HL-60 (cell line): ENCODE results near the gene ZNF155.

Experiments used
- DNase-seq, 2 experiments: peaks; one replicate each; pipeline ENCODE4 v3.0.0-alpha.2; 2010 to 2020; ENCODE audit warnings: low read depth in 1 of 2, low spot score in 1 of 2
- H3K27ac ChIP-seq: fragments of 250-450 bp; sonication (Bioruptor Pico); replicated peaks from 2 replicates; pipeline ENCODE4 v1.5.1; 2020; ENCODE audit warnings: mild to moderate bottlenecking, moderate library complexity
- H3K27me3 ChIP-seq: fragments of 250-450 bp; sonication (Bioruptor Pico); 2 replicates; pipeline ENCODE4 v1.5.1; 2021; ENCODE audit warnings: mild to moderate bottlenecking, moderate library complexity; ENCODE audit not compliant: insufficient read depth, poor library complexity, severe bottlenecking
- H3K4me3 ChIP-seq: replicated peaks from 2 replicates; pipeline ENCODE4 v1.5.1; 2011; ENCODE audit warnings: mild to moderate bottlenecking, control low read depth, low read length; ENCODE audit not compliant: insufficient read depth
- GABPA ChIP-seq: IDR thresholded peaks from 2 replicates; pipeline ENCODE4 v1.6.1; 2012; ENCODE audit warnings: low read depth
- POLR2AphosphoS5 ChIP-seq: IDR thresholded peaks from 2 replicates; pipeline ENCODE4 v1.6.1; 2012; ENCODE audit warnings: low read depth
- REST ChIP-seq: IDR thresholded peaks from 2 replicates; pipeline ENCODE4 v1.6.1; 2012; ENCODE audit warnings: low read depth; ENCODE audit not compliant: insufficient replicate concordance
- SPI1 ChIP-seq: IDR thresholded peaks from 2 replicates; pipeline ENCODE4 v1.6.1; 2012; ENCODE audit warnings: low read depth, mild to moderate bottlenecking, borderline replicate concordance
- TF ChIP-seq, protein P1 (sequence below): IDR thresholded peaks from one replicate; pipeline ENCODE4 v1.5.1; 2011; ENCODE audit warnings: low read length, control low read depth, inconsistent platforms; ENCODE audit not compliant: insufficient read depth

The ZNF155 gene

GRCh38 chr19:44026622-44027021 lies 42.6 kb downstream of the ZNF155 start:
- DNase-seq = no peak
- TF ChIP-seq SPI1 = no peak
- TF ChIP-seq, protein P1, sequence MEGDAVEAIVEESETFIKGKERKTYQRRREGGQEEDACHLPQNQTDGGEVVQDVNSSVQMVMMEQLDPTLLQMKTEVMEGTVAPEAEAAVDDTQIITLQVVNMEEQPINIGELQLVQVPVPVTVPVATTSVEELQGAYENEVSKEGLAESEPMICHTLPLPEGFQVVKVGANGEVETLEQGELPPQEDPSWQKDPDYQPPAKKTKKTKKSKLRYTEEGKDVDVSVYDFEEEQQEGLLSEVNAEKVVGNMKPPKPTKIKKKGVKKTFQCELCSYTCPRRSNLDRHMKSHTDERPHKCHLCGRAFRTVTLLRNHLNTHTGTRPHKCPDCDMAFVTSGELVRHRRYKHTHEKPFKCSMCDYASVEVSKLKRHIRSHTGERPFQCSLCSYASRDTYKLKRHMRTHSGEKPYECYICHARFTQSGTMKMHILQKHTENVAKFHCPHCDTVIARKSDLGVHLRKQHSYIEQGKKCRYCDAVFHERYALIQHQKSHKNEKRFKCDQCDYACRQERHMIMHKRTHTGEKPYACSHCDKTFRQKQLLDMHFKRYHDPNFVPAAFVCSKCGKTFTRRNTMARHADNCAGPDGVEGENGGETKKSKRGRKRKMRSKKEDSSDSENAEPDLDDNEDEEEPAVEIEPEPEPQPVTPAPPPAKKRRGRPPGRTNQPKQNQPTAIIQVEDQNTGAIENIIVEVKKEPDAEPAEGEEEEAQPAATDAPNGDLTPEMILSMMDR = no peak
- TF ChIP-seq REST = no peak
- TF ChIP-seq GABPA = no peak
- TF ChIP-seq POLR2AphosphoS5 = no peak
- Histone ChIP-seq H3K27me3 (no peaks in the 10 kb centered on the region), H3K27ac (no peak overlapping the region), H3K4me3 (no peak overlapping the region)

- no peak for DNase-seq
- TF ChIP-seq GABPA (no peak), POLR2AphosphoS5 (no peak), REST (no peak), SPI1 (no peak)
- TF ChIP-seq, protein P1 = no peak
- Histone ChIP-seq H3K27ac (no peak overlapping the region), H3K4me3 (no peak overlapping the region), H3K27me3 (no peaks in the 10 kb centered on the region)
Measured at GRCh38 chr19:44032001-44032610, 48.1 kb downstream of the ZNF155 start.

- TF ChIP-seq REST (no peak), SPI1 (no peak), POLR2AphosphoS5 (no peak), GABPA (no peak)
- TF ChIP-seq, protein P1 = no peak
- DNase-seq = no peak
- Histone ChIP-seq H3K27ac (no peak overlapping the region), H3K27me3 (no peaks in the 10 kb centered on the region), H3K4me3 (no peak overlapping the region)
Measured at GRCh38 chr19:44042147-44042546, 58.2 kb downstream of the ZNF155 start.
